ENCODE data around the gene ZNF644. TPM values are rescaled to one million over a fixed set of nuclear protein-coding genes. Genes with fewer than 3 reads are reported as not detected.

Gene ZNF644
- 71.4 to 78.1 TPM (median 74.7 TPM) in 3 replicates for total RNA-seq (2021)
- Bru-seq, nascent RNA = percentile 96 among the genes with signal in this experiment
- long read RNA-seq, experiment 1, full-length matches to known transcripts = 96 of 200 reads
- long read RNA-seq, experiment 1, partial matches to known transcripts = 35 of 200 reads
- long read RNA-seq, experiment 1, other reads (novel, unspliced or antisense) = 69 of 200 reads
- long read RNA-seq, experiment 2, full-length matches to known transcripts = 16 of 60 reads
- long read RNA-seq, experiment 2, partial matches to known transcripts = 17 of 60 reads
- long read RNA-seq, experiment 2, other reads (novel, unspliced or antisense) = 27 of 60 reads
- long read RNA-seq, experiment 3, transcript ZNF644-211 (3 exons, 514 nt) = major isoform, 10 of 30 reads
- long read RNA-seq, experiment 3, partial matches to known transcripts = 3 of 30 reads
- long read RNA-seq, experiment 3, other reads (novel, unspliced or antisense) = 10 of 30 reads

DNA sequence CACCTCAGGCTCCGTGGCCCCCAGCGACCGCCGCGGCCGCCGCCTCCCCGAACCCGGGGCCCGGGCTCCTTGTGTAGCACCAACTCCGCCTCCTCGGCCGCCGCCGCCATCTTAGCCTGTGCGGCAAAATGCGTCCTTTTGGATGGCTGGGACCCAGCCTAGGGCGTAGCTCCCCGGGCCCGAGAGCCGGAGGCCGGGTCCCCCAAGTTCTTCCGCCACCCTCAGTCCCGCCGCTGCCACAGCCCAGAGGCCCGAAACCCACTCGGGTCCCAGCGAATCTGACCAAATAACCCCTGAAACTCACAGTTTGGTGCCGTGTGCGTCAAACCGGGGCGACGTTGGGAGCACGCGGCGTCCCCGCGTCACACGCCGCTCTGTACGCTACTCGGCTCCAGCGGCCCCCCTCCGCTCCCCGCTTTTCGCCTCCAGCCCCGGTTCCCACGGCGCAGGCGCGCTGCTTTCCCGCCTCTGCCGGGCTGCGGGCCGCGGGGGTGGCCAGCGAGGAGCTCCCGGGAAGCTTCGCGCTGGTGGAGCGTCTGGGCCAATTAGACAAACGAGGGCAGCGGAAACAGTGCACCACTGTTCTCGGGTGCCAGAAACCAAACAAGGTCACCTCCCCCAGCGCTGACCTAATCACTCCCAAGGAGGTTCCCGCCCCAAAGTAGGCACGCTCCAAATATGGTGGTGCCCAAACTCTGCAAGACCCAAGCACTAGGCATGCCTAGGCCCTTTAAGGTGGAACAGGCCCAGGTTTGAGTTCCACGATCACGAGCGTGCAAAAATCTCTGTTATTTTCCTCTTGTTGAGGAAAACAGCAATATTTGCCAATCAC is at the start of gene ZNF644:
ZNF644 (minus strand) TSS at position 350 of the 832 bp plus-strand sequence. CDS start 39,682 bp downstream, outside the sequence.
- ChIA-PET CTCF (interaction anchor here (1.0 to 1.7 kb wide), 5 partner anchors 48 to 300 kb away, joined by 3 to 27 read pairs (median 5); no protein-coding TSS in a partner anchor), POLR2A (interaction anchor here (0.6 to 2.1 kb wide), 7 partner anchors 12 to 143 kb away, joined by 3 to 15 read pairs (median 3); no protein-coding TSS in a partner anchor)
- Mint-ChIP-seq H3K36me3 (peaks cover 39% of the 10 kb centered on the region), H3K4me1 (peaks cover 43% of the 10 kb centered on the region), H3K4me3 (peak within 1 kb of the TSS; percentile 95), H3K27me3 (ENCODE audit: low read depth) (no peaks in the 10 kb centered on the region), H3K27ac (peak within 1 kb of the TSS; percentile 99), H3K9me3 (peaks cover 17% of the 10 kb centered on the region)
- DNase-seq (ENCODE audit: low spot score) (peak; percentile 85), ATAC-seq (peak; percentile 78)
- no peak for TF ChIP-seq NR1H2 (CRISPR knock-in tag; IDR thresholded peaks at IDR 0.05)
- TF ChIP-seq, protein P1, sequence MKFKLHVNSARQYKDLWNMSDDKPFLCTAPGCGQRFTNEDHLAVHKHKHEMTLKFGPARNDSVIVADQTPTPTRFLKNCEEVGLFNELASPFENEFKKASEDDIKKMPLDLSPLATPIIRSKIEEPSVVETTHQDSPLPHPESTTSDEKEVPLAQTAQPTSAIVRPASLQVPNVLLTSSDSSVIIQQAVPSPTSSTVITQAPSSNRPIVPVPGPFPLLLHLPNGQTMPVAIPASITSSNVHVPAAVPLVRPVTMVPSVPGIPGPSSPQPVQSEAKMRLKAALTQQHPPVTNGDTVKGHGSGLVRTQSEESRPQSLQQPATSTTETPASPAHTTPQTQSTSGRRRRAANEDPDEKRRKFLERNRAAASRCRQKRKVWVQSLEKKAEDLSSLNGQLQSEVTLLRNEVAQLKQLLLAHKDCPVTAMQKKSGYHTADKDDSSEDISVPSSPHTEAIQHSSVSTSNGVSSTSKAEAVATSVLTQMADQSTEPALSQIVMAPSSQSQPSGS (CRISPR knock-in tag; IDR thresholded peaks at IDR 0.05; ENCODE audit: borderline replicate concordance, low read depth) = no peak
- TF ChIP-seq EMX1 (CRISPR knock-in tag; IDR thresholded peaks at IDR 0.05) = no peak
- TF ChIP-seq, protein P2, sequence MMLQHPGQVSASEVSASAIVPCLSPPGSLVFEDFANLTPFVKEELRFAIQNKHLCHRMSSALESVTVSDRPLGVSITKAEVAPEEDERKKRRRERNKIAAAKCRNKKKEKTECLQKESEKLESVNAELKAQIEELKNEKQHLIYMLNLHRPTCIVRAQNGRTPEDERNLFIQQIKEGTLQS (CRISPR knock-in tag; conservative IDR thresholded peaks at IDR 0.05) = no peak; the same call in 1 of the 2 replicates
- TF ChIP-seq, protein P3, sequence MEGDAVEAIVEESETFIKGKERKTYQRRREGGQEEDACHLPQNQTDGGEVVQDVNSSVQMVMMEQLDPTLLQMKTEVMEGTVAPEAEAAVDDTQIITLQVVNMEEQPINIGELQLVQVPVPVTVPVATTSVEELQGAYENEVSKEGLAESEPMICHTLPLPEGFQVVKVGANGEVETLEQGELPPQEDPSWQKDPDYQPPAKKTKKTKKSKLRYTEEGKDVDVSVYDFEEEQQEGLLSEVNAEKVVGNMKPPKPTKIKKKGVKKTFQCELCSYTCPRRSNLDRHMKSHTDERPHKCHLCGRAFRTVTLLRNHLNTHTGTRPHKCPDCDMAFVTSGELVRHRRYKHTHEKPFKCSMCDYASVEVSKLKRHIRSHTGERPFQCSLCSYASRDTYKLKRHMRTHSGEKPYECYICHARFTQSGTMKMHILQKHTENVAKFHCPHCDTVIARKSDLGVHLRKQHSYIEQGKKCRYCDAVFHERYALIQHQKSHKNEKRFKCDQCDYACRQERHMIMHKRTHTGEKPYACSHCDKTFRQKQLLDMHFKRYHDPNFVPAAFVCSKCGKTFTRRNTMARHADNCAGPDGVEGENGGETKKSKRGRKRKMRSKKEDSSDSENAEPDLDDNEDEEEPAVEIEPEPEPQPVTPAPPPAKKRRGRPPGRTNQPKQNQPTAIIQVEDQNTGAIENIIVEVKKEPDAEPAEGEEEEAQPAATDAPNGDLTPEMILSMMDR (IDR thresholded peaks at IDR 0.05) = no peak
- TF ChIP-seq PRRX2 (CRISPR knock-in tag; IDR thresholded peaks at IDR 0.05) = no peak; the same call in 1 of the 2 replicates
- no peak; the same call in 1 of the 2 replicates for TF ChIP-seq FOXK1 (CRISPR knock-in tag; IDR thresholded peaks at IDR 0.05)
- TF ChIP-seq, protein P4, sequence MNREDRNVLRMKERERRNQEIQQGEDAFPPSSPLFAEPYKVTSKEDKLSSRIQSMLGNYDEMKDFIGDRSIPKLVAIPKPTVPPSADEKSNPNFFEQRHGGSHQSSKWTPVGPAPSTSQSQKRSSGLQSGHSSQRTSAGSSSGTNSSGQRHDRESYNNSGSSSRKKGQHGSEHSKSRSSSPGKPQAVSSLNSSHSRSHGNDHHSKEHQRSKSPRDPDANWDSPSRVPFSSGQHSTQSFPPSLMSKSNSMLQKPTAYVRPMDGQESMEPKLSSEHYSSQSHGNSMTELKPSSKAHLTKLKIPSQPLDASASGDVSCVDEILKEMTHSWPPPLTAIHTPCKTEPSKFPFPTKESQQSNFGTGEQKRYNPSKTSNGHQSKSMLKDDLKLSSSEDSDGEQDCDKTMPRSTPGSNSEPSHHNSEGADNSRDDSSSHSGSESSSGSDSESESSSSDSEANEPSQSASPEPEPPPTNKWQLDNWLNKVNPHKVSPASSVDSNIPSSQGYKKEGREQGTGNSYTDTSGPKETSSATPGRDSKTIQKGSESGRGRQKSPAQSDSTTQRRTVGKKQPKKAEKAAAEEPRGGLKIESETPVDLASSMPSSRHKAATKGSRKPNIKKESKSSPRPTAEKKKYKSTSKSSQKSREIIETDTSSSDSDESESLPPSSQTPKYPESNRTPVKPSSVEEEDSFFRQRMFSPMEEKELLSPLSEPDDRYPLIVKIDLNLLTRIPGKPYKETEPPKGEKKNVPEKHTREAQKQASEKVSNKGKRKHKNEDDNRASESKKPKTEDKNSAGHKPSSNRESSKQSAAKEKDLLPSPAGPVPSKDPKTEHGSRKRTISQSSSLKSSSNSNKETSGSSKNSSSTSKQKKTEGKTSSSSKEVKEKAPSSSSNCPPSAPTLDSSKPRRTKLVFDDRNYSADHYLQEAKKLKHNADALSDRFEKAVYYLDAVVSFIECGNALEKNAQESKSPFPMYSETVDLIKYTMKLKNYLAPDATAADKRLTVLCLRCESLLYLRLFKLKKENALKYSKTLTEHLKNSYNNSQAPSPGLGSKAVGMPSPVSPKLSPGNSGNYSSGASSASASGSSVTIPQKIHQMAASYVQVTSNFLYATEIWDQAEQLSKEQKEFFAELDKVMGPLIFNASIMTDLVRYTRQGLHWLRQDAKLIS (CRISPR knock-in tag; IDR thresholded peaks at IDR 0.05; ENCODE audit: borderline replicate concordance) = no peak; the same call in 1 of the 2 replicates
- no peak for TF ChIP-seq SOX15 (CRISPR knock-in tag; IDR thresholded peaks at IDR 0.05)
- TF ChIP-seq TEAD4 (CRISPR knock-in tag; IDR thresholded peaks at IDR 0.05) = no peak
- TF ChIP-seq, protein P5, sequence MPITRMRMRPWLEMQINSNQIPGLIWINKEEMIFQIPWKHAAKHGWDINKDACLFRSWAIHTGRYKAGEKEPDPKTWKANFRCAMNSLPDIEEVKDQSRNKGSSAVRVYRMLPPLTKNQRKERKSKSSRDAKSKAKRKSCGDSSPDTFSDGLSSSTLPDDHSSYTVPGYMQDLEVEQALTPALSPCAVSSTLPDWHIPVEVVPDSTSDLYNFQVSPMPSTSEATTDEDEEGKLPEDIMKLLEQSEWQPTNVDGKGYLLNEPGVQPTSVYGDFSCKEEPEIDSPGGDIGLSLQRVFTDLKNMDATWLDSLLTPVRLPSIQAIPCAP (CRISPR knock-in tag; IDR thresholded peaks at IDR 0.05) = no peak
- TF ChIP-seq ZNF671 (CRISPR knock-in tag; IDR thresholded peaks at IDR 0.05) = peak; percentile 70; the same call in 1 of the 2 replicates
- TF ChIP-seq, protein P6, sequence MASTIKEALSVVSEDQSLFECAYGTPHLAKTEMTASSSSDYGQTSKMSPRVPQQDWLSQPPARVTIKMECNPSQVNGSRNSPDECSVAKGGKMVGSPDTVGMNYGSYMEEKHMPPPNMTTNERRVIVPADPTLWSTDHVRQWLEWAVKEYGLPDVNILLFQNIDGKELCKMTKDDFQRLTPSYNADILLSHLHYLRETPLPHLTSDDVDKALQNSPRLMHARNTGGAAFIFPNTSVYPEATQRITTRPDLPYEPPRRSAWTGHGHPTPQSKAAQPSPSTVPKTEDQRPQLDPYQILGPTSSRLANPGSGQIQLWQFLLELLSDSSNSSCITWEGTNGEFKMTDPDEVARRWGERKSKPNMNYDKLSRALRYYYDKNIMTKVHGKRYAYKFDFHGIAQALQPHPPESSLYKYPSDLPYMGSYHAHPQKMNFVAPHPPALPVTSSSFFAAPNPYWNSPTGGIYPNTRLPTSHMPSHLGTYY (CRISPR knock-in tag; IDR thresholded peaks at IDR 0.05) = peak; percentile 15; the same call in 1 of the 2 replicates
- TF ChIP-seq NFYB (CRISPR knock-in tag; conservative IDR thresholded peaks at IDR 0.05; ENCODE audit: low read depth) = peak; percentile 51
- 0 out of 2 replicates have a peak, but pooled peaks have one; percentile 75 for TF ChIP-seq ETV6 (CRISPR knock-in tag; IDR thresholded peaks at IDR 0.05)
- TF ChIP-seq SMAD4 (CRISPR knock-in tag; IDR thresholded peaks at IDR 0.05) = no peak; the same call in 1 of the 2 replicates
- peak; percentile 60; the same call in 1 of the 2 replicates for TF ChIP-seq SMAD3 (CRISPR knock-in tag; IDR thresholded peaks at IDR 0.05; ENCODE audit: borderline replicate concordance)
- no peak for TF ChIP-seq ZNF396 (CRISPR knock-in tag; IDR thresholded peaks at IDR 0.05; ENCODE audit: borderline replicate concordance)
- TF ChIP-seq NFE2L1 (CRISPR knock-in tag; IDR thresholded peaks at IDR 0.05) = peak; percentile 75; the same call in 1 of the 2 replicates
- no peak for TF ChIP-seq JAZF1 (CRISPR knock-in tag; IDR thresholded peaks at IDR 0.05)
- no peak for TF ChIP-seq ELF4 (CRISPR knock-in tag; IDR thresholded peaks at IDR 0.05; ENCODE audit: low read depth)
- TF ChIP-seq, protein P7, sequence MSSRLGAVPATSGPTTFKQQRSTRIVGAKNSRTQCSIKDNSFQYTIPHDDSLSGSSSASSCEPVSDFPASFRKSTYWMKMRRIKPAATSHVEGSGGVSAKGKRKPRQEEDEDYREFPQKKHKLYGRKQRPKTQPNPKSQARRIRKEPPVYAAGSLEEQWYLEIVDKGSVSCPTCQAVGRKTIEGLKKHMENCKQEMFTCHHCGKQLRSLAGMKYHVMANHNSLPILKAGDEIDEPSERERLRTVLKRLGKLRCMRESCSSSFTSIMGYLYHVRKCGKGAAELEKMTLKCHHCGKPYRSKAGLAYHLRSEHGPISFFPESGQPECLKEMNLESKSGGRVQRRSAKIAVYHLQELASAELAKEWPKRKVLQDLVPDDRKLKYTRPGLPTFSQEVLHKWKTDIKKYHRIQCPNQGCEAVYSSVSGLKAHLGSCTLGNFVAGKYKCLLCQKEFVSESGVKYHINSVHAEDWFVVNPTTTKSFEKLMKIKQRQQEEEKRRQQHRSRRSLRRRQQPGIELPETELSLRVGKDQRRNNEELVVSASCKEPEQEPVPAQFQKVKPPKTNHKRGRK (CRISPR knock-in tag; IDR thresholded peaks at IDR 0.05; ENCODE audit: borderline replicate concordance) = no peak
- peak; percentile 49; the same call in 1 of the 2 replicates for TF ChIP-seq NR2C2 (CRISPR knock-in tag; IDR thresholded peaks at IDR 0.05)

Data from WTC11 (cell line).